ENCODE measurements around the gene POLR1D. TPM values are rescaled to one million over a fixed set of nuclear protein-coding genes. Genes with fewer than 3 reads are reported as not detected.

The POLR1D gene
- polyA plus RNA-seq, 1 experiment: 174 TPM

- Histone ChIP-seq H3K27ac (ENCODE audit: low read depth, low read length) (no peak overlapping the region), H3K9me3 (ENCODE audit: control insufficient read depth, insufficient read depth, low read length) (no peaks in the 10 kb centered on the region; the same call in 1 of the 2 replicates), H3K27me3 (ENCODE audit: control insufficient read depth, insufficient read depth, low read length) (no peaks in the 10 kb centered on the region), H3K4me3 (ENCODE audit: low read depth, low read length) (no peak overlapping the region)
- POLR2A ChIA-PET: interaction anchor here (0.5 kb wide), 1 partner anchor 681 kb away, joined by 4 read pairs; no protein-coding TSS in a partner anchor
- no peak for DNase-seq (ENCODE audit: low read depth, low spot score)
- CTCF ChIA-PET: interaction anchor here (1.3 kb wide), 1 partner anchor 25 kb away, joined by 3 read pairs; no protein-coding TSS in a partner anchor
- TF ChIP-seq CTCF (IDR thresholded peaks at IDR 0.05; ENCODE audit: low read depth, low read length): no peak
Observed at GRCh38 chr13:27663947-27664346, 42.3 kb downstream of the POLR1D start.

- DNase-seq (ENCODE audit: low read depth, low spot score): no peak
- ChIA-PET POLR2A (no interaction called here), CTCF (interaction anchor here (1.1 to 2.2 kb wide), 5 partner anchors 27 to 161 kb away, joined by 3 to 25 read pairs (median 3); no protein-coding TSS in a partner anchor)
Observed at GRCh38 chr13:27665333-27665732, 43.6 kb downstream of the POLR1D start.

GRCh38 chr13:27665761-27666160 is 44.1 kb downstream of the POLR1D start:
- CTCF ChIA-PET: interaction anchor here (0.8 to 2.2 kb wide), 6 partner anchors 51 to 735 kb away, joined by 3 to 25 read pairs (median 3); no protein-coding TSS in a partner anchor
- POLR2A ChIA-PET: interaction anchor here (0.5 kb wide), 1 partner anchor 68 kb away, joined by 3 read pairs; no protein-coding TSS in a partner anchor
- Histone ChIP-seq H3K9me3 (ENCODE audit: control insufficient read depth, insufficient read depth, low read length) (no peaks in the 10 kb centered on the region; the same call in 1 of the 2 replicates), H3K27ac (ENCODE audit: low read depth, low read length) (no peak overlapping the region), H3K27me3 (ENCODE audit: control insufficient read depth, insufficient read depth, low read length) (no peaks in the 10 kb centered on the region), H3K4me3 (ENCODE audit: low read depth, low read length) (no peak overlapping the region)
- no peak for TF ChIP-seq CTCF (IDR thresholded peaks at IDR 0.05; ENCODE audit: low read depth, low read length)
- DNase-seq (ENCODE audit: low read depth, low spot score): no peak

More at GRCh38 chr13:27665333-27665732, 43.6 kb downstream of the POLR1D start:
- peak; percentile 41 for TF ChIP-seq CTCF (IDR thresholded peaks at IDR 0.05; ENCODE audit: low read depth, low read length)
- H3K27me3 ChIP-seq (ENCODE audit: control insufficient read depth, insufficient read depth, low read length): no peaks in the 10 kb centered on the region
- H3K9me3 ChIP-seq (ENCODE audit: control insufficient read depth, insufficient read depth, low read length): no peaks in the 10 kb centered on the region; the same call in 1 of the 2 replicates
- no peak overlapping the region for H3K27ac ChIP-seq (ENCODE audit: low read depth, low read length)
- no peak overlapping the region for H3K4me3 ChIP-seq (ENCODE audit: low read depth, low read length)

- no peak overlapping the region for H3K27ac ChIP-seq (ENCODE audit: low read depth, low read length)
- no peak for TF ChIP-seq CTCF (IDR thresholded peaks at IDR 0.05; ENCODE audit: low read depth, low read length)
- H3K4me3 ChIP-seq (ENCODE audit: low read depth, low read length): no peak overlapping the region
- no peaks in the 10 kb centered on the region; the same call in 1 of the 2 replicates for H3K9me3 ChIP-seq (ENCODE audit: control insufficient read depth, insufficient read depth, low read length)
- no peaks in the 10 kb centered on the region for H3K27me3 ChIP-seq (ENCODE audit: control insufficient read depth, insufficient read depth, low read length)
- DNase-seq (ENCODE audit: low read depth, low spot score): no peak
- CTCF ChIA-PET: interaction anchor here (1.3 kb wide), 1 partner anchor 10 kb away, joined by 3 read pairs; no protein-coding TSS in a partner anchor
- POLR2A ChIA-PET: no interaction called here
Observed at GRCh38 chr13:27666951-27667350, 45.3 kb downstream of the POLR1D start.

GRCh38 chr13:27667946-27668345 is 46.3 kb downstream of the POLR1D start:
- Histone ChIP-seq H3K27ac (ENCODE audit: low read depth, low read length) (no peak overlapping the region), H3K9me3 (ENCODE audit: control insufficient read depth, insufficient read depth, low read length) (no peaks in the 10 kb centered on the region; the same call in 1 of the 2 replicates), H3K4me3 (ENCODE audit: low read depth, low read length) (no peak overlapping the region), H3K27me3 (ENCODE audit: control insufficient read depth, insufficient read depth, low read length) (no peaks in the 10 kb centered on the region)
- no peak for TF ChIP-seq CTCF (IDR thresholded peaks at IDR 0.05; ENCODE audit: low read depth, low read length)
- CTCF ChIA-PET: interaction anchor here (1.3 to 1.4 kb wide), 2 partner anchors 9 to 158 kb away, joined by 3 read pairs; no protein-coding TSS in a partner anchor
- POLR2A ChIA-PET: interaction anchor here (0.6 kb wide), 2 partner anchors 33 to 210 kb away, joined by 3 to 4 read pairs; no protein-coding TSS in a partner anchor
- DNase-seq (ENCODE audit: low read depth, low spot score): no peak
